A673 (cell line): ENCODE measurements around the gene C16orf74. TPM values are rescaled to one million over a fixed set of nuclear protein-coding genes. Genes with fewer than 3 reads are reported as not detected.

Experiments used
- BruUV-seq: library from RNA; stranded (reverse); fragments of 400-500 nt; replicated peaks from 2 replicates; lab custom pipeline; 2021; lab: Mats Ljungman, UMichigan
- CTCF ChIA-PET: fragments of 300-600 bp; sonication (Branson Sonifier 250); formaldehyde crosslinking; loops from one replicate; lab custom pipeline; 2022; ENCODE audit warnings: antibody characterized with exemption; lab: Charles Lee
- POLR2A ChIA-PET: fragments of 300-600 bp; sonication (Branson Sonifier 250); formaldehyde crosslinking; loops from one replicate; lab custom pipeline; 2022; ENCODE audit warnings: antibody characterized with exemption; ENCODE audit not compliant: low non-redundant PET; lab: Charles Lee
- DNase-seq: peaks from one replicate; pipeline ENCODE4 v3.0.0-alpha.2; 2015; ENCODE audit warnings: low spot score
- H3K27ac ChIP-seq: fragments of 200-600 bp; sonication (generic); 2 replicates; pipeline ENCODE4 v1.5.1; 2016; ENCODE audit warnings: mixed run types, low read depth, mild to moderate bottlenecking, mixed read lengths, antibody characterized with exemption, low read length; ENCODE audit not compliant: poor library complexity, severe bottlenecking
- H3K27me3 ChIP-seq: fragments of 200-600 bp; sonication (generic); replicated peaks from 2 replicates; pipeline ENCODE4 v1.6.1; 2017; ENCODE audit warnings: mixed run types, low read depth, mild to moderate bottlenecking, mixed read lengths, antibody characterized with exemption, low read length; ENCODE audit not compliant: insufficient read depth, poor library complexity
- H3K36me3 ChIP-seq: fragments of 200-600 bp; sonication (generic); 2 replicates; pipeline ENCODE4 v1.6.1; 2016; ENCODE audit warnings: mixed run types, mild to moderate bottlenecking, mixed read lengths, antibody characterized with exemption, low read length; ENCODE audit not compliant: insufficient read depth, poor library complexity, severe bottlenecking
- H3K4me1 ChIP-seq: fragments of 200-600 bp; sonication (generic); 2 replicates; pipeline ENCODE4 v1.6.1; 2017; ENCODE audit warnings: mixed run types, mild to moderate bottlenecking, mixed read lengths, antibody characterized with exemption, low read length; ENCODE audit not compliant: insufficient read depth, poor library complexity, severe bottlenecking
- H3K4me3 ChIP-seq: fragments of 200-600 bp; sonication (generic); 2 replicates; pipeline ENCODE4 v1.5.1; 2016; ENCODE audit warnings: low read depth, mixed run types, mild to moderate bottlenecking, mixed read lengths, low read length; ENCODE audit not compliant: poor library complexity, severe bottlenecking
- H3K9me3 ChIP-seq: fragments of 200-600 bp; sonication (generic); 2 replicates; pipeline ENCODE4 v1.6.1; 2016; ENCODE audit warnings: mixed run types, low read depth, mild to moderate bottlenecking, mixed read lengths, antibody characterized with exemption, low read length; ENCODE audit not compliant: poor library complexity, severe bottlenecking
- CTCF ChIP-seq: fragments of 300-800, 200-600 bp; sonication (generic); conservative IDR thresholded peaks from 2 replicates; pipeline ENCODE4 v1.5.1; 2017; ENCODE audit warnings: low read depth, mild to moderate bottlenecking, antibody characterized with exemption, low read length, moderate library complexity, mixed read lengths
- EZH2 ChIP-seq: fragments of 200-600 bp; sonication (generic); IDR thresholded peaks from 2 replicates; pipeline ENCODE4 v1.6.1; 2017; ENCODE audit warnings: borderline replicate concordance, low read depth, mild to moderate bottlenecking, mixed read lengths, antibody characterized with exemption, low read length; ENCODE audit not compliant: poor library complexity, severe bottlenecking
- intact Hi-C: fragments of 100-400 bp; cut with micrococcal nuclease; formaldehyde crosslinking; loops from one replicate; pipeline ENCODE4 v1.10.0; 2022; ENCODE audit not compliant: unreplicated experiment
- total RNA-seq: library from RNA; stranded (reverse); gene quantifications from 2 replicates; pipeline ENCODE4 v1.2.3, GENCODE V29; 2021

The C16orf74 gene
- total RNA-seq, 1 experiment from 2014 or later: 3.8 TPM

DNA sequence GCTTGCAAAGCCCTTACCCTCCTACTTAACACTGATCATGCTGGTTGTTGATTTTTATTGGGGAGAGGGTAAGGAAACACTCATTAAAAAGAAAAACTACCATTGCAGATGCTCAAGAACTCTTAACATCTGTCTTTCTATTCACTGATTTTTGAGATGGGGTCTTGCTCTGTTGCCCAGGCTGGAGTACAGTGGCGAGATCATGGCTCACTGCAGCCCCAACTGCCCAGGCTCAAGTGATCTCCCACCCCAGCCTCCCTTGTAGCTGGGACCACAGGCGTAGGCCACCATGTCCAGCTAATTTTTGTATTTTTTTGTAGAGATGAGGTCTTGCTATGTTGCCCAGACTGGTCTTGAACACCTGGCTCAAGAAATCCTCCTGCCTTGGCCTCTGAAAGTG, 33.9 kb upstream of the C16orf74 start:
- no peaks in the 10 kb centered on the region for H3K27me3 ChIP-seq
- intact Hi-C loops: no loop called here
- no TSS peak for BruUV-seq
- H3K9me3 ChIP-seq: no peaks in the 10 kb centered on the region
- CTCF ChIA-PET: no interaction called here
- H3K4me1 ChIP-seq: no peaks in the 10 kb centered on the region
- H3K27ac ChIP-seq: no peak overlapping the region
- POLR2A ChIA-PET: no interaction called here
- no peak for TF ChIP-seq CTCF
- TF ChIP-seq EZH2: no peak
- no peak overlapping the region for H3K4me3 ChIP-seq
- DNase-seq: no peak
- H3K36me3 ChIP-seq: peaks cover 20% of the 10 kb centered on the region

DNA sequence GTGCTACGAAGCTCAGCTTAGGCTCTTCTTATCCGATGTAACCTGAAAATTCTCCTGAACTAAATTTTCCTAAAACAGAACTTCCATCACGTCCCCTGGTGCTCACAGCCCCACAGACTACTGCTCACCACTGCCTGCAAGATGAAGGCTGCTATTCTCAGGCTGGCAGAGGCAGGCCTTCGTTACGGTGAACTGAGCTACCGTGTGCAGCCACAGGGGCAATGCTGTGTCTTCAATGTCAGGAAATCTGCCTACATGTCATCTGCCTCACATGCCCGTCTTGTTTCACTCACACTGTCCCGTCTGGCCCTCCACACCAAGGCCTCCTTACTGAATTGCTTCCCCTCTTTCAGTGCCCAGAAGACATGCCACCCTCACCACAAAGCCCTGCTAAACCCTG, 32.5 kb upstream of the C16orf74 start:
- POLR2A ChIA-PET: no interaction called here
- Histone ChIP-seq H3K4me3 (no peak overlapping the region), H3K27ac (no peak overlapping the region), H3K9me3 (no peaks in the 10 kb centered on the region), H3K27me3 (no peaks in the 10 kb centered on the region), H3K36me3 (peaks cover 34% of the 10 kb centered on the region), H3K4me1 (no peaks in the 10 kb centered on the region)
- no TSS peak for BruUV-seq
- TF ChIP-seq CTCF: no peak
- TF ChIP-seq EZH2: no peak
- intact Hi-C loops: no loop called here
- DNase-seq: no peak
- CTCF ChIA-PET: no interaction called here

DNA sequence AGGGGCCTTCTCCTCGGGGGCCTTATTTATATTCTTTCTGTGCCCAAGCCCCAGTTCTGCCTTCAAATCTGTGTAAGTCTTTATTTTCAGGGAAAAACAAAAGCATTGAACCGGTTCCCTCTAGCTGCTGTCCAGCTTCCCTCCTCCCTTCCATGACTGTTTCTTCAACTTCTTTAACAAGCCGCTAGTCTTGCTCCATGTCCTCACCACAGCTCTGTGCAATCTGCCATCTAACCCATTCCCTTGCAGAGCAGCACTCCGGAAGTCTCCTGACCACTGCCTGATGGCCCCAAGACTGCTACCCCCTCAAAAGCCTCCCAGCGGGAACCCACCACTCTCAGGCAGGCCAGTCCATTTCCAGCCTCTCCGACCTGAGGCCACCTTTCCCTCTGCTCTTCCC, 31.6 kb upstream of the C16orf74 start:
- peaks cover 37% of the 10 kb centered on the region for H3K36me3 ChIP-seq
- POLR2A ChIA-PET: no interaction called here
- CTCF ChIA-PET: no interaction called here
- DNase-seq: no peak
- no peaks in the 10 kb centered on the region for H3K4me1 ChIP-seq
- BruUV-seq: no TSS peak
- no peak overlapping the region for H3K27ac ChIP-seq
- H3K4me3 ChIP-seq: no peak overlapping the region
- no peaks in the 10 kb centered on the region for H3K27me3 ChIP-seq
- intact Hi-C loops: no loop called here
- TF ChIP-seq EZH2 (no peak), CTCF (no peak)
- no peaks in the 10 kb centered on the region for H3K9me3 ChIP-seq
